ENCODE data around the gene SLC17A5. TPM values are rescaled to one million over a fixed set of nuclear protein-coding genes. Genes with fewer than 3 reads are reported as not detected.

SLC17A5 gene
- total and polyA plus RNA-seq, 9 of the 15 experiments (the other 6 are each of a cell fraction or from before 2014, with no cell fraction given) = 1.3 to 7.2 (median 3.4) TPM

GRCh38 chr6:73699676-73700459 is 46.1 kb upstream of the SLC17A5 start:
- BruUV-seq (replicated peaks) = no TSS peak
- H3K79me2 ChIP-seq (ENCODE audit: control insufficient read depth, insufficient read depth, low read length) = no peaks in the 10 kb centered on the region
- no peak overlapping the region for H3K9ac ChIP-seq (ENCODE audit: insufficient read depth in 1 of 2, low read depth in 2 of 2, low read length in 2 of 2)
- peaks cover 0 to 9% of the 10 kb centered on the region in 2 experiments; a peak in 1 of 5 replicates for H3K4me1 ChIP-seq (replicated peaks in 1 of 2; ENCODE audit: control insufficient read depth in 2 of 2, insufficient read depth in 2 of 2, low read length in 2 of 2)
- no peaks in the 10 kb centered on the region for H4K20me1 ChIP-seq (replicated peaks; ENCODE audit: control insufficient read depth, insufficient read depth, low read length)
- no peak for DNase-seq (ENCODE audit: extremely low read depth in 1 of 4, low spot score in 3 of 4)
- FAIRE-seq = no peak
- H3K36me3 ChIP-seq (ENCODE audit: control insufficient read depth, insufficient read depth, low read length) = no peaks in the 10 kb centered on the region
- no peak overlapping the region for H3K27ac ChIP-seq (ENCODE audit: extremely low read depth, low read depth, low read length)
- H2AFZ ChIP-seq (ENCODE audit: low read depth, low read length) = no peak overlapping the region
- in situ Hi-C loops (cut with MboI) = no loop called here
- intact Hi-C loops (cut with micrococcal nuclease) = no loop called here
- H3K4me2 ChIP-seq (ENCODE audit: insufficient read depth, low read length) = no peak overlapping the region
- ATAC-seq = no peak
- no peaks in the 10 kb centered on the region for H3K9me3 ChIP-seq (replicated peaks; ENCODE audit: control insufficient read depth, insufficient read depth, low read depth, low read length)
- peaks cover 9 to 25% of the 10 kb centered on the region in 2 experiments; a peak in 3 of 5 replicates for H3K27me3 ChIP-seq (ENCODE audit: control insufficient read depth in 2 of 2, insufficient read depth in 2 of 2, low read length in 2 of 2)
- H3K9me1 ChIP-seq (ENCODE audit: control insufficient read depth, insufficient read depth, low read length) = no peaks in the 10 kb centered on the region
- 5% methylated on average over 4 of the region's 4 CpGs for WGBS (ENCODE audit: insufficient coverage, low coverage, missing lambda C conversion rate)
- POLR2A ChIA-PET = interaction anchor here (1.3 to 1.7 kb wide), 2 partner anchors 10 to 25 kb away, joined by 3 to 5 read pairs; no protein-coding TSS in a partner anchor
- no peak overlapping the region for H3K4me3 ChIP-seq
- CTCF ChIA-PET (ENCODE audit: low intra/inter-chr PET ratio) = no interaction called here
- TF ChIP-seq HDAC1 (IDR thresholded peaks at IDR 0.05) (no peak), NFIC (IDR thresholded peaks at IDR 0.05) (no peak), RNF2 (IDR thresholded peaks at IDR 0.05) (no peak), ZNF146 (CRISPR knock-in tag; IDR thresholded peaks at IDR 0.05; ENCODE audit: unreplicated experiment) (no peak), TGIF2 (CRISPR knock-in tag; IDR thresholded peaks at IDR 0.05) (no peak), GABPB2 (CRISPR knock-in tag; conservative IDR thresholded peaks at IDR 0.05) (no peak), JUN (IDR thresholded peaks at IDR 0.05; ENCODE audit: borderline replicate concordance, low read depth, low read length) (no peak), JUN (CRISPR knock-in tag; IDR thresholded peaks at IDR 0.05; ENCODE audit: borderline replicate concordance) (no peak), ZNF76 (CRISPR knock-in tag; IDR thresholded peaks at IDR 0.05; ENCODE audit: borderline replicate concordance) (no peak), CEBPG (CRISPR knock-in tag; IDR thresholded peaks at IDR 0.05) (no peak), CEBPG (tag; conservative IDR thresholded peaks at IDR 0.05 in 1 of 2, IDR thresholded peaks at IDR 0.05 in 1 of 2) (no peak), E2F6 (IDR thresholded peaks at IDR 0.05; ENCODE audit: borderline replicate concordance in 1 of 2, extremely low read depth in 1 of 2, insufficient read depth in 1 of 2, insufficient read length in 1 of 2, low read depth in 1 of 2, low read length in 1 of 2, poor library complexity in 1 of 2, severe bottlenecking in 1 of 2) (no peak), ZNF398 (CRISPR knock-in tag; IDR thresholded peaks at IDR 0.05) (no peak), BCLAF1 (IDR thresholded peaks at IDR 0.05; ENCODE audit: borderline replicate concordance in 1 of 2, control insufficient read depth in 1 of 2, low read depth in 2 of 2, low read length in 1 of 2) (no peak)

All from K562 (cell line).